Esophagus squamous epithelium (tissue), 4 donors: Measurements from ENCODE around the gene ACSF3.

Experiments used
- CTCF ChIP-seq, 6 experiments: fragments of 450-650 bp in 4 of 6; fragments of 200-600 bp in 2 of 6; sonication (generic) in 2 of 6; IDR thresholded peaks; one replicate each; pipeline ENCODE4 v1.5.1; 2016 to 2019; ENCODE audit warnings: antibody characterized with exemption in 6 of 6, mild to moderate bottlenecking in 4 of 6, moderate library complexity in 4 of 6
- POLR2A ChIP-seq, 4 donors: fragments of 450-650 bp; IDR thresholded peaks; one replicate each; pipeline ENCODE4 v1.6.1; 2017; ENCODE audit warnings: antibody characterized with exemption in 4 of 4, mild to moderate bottlenecking in 4 of 4, moderate library complexity in 3 of 4

GRCh38 chr16:89097392-89097772 lies 3.7 kb downstream of the ACSF3 start:
- TF ChIP-seq CTCF (IDR thresholded peaks at IDR 0.05) (no peak), POLR2A (IDR thresholded peaks at IDR 0.05) (no peak)
